Mucosa of descending colon (tissue), 3 donors: ENCODE data around the gene GLT8D2. TPM values are rescaled to one million over a fixed set of nuclear protein-coding genes. Genes with fewer than 3 reads are reported as not detected.

Experiments used
- ATAC-seq: fragments of 200-7000 bp; cut with Tn5 transposase; one replicate; pipeline ENCODE4 v1.9.1; 2020; ENCODE audit warnings: mild to moderate bottlenecking, moderate library complexity
- DNase-seq, 3 donors: peaks; one replicate each; pipeline ENCODE4 v3.0.0-alpha.2; 2020
- H3K36me3 ChIP-seq: fragments of 200-600 bp; one replicate; pipeline ENCODE4 v1.8.0; 2021; ENCODE audit warnings: low read depth, mild to moderate bottlenecking
- H3K4me1 ChIP-seq: fragments of 200-600 bp; one replicate; pipeline ENCODE4 v1.8.0; 2021; ENCODE audit warnings: low read depth, mild to moderate bottlenecking
- H3K4me3 ChIP-seq: fragments of 200-600 bp; one replicate; pipeline ENCODE4 v1.8.0; 2021; ENCODE audit warnings: mild to moderate bottlenecking
- H3K9me3 ChIP-seq: fragments of 200-600 bp; one replicate; pipeline ENCODE4 v1.8.0; 2021; ENCODE audit warnings: mild to moderate bottlenecking
- intact Hi-C, 2 donors: fragments of 100-400 bp; cut with DNase I in 1 of 2; cut with micrococcal nuclease in 1 of 2; formaldehyde crosslinking; loops; one replicate each; pipeline versions ENCODE4 v1.11.0 to v1.11.1; 2022; cut with DNase I, micrococcal nuclease
- total RNA-seq, 3 donors: library from RNA; stranded (reverse); fragmentation: NEBNext Ultra II Directional in 2 of 3; extraction: Animal tissue kit (Norgen Biotek cat#: 25700) in 2 of 3; gene quantifications; one replicate each; pipeline versions ENCODE4 v1.2.1 to v1.2.4, GENCODE V29; 2021 to 2023
- TF ChIP-seq, protein P1 (sequence below): fragments of 200-600 bp; IDR thresholded peaks from one replicate; pipeline ENCODE4 v1.8.0; 2022; ENCODE audit warnings: antibody characterized with exemption, mild to moderate bottlenecking
- donor health status: DM: no; HTN: no; CAD: no; lungs with moderate emphysema.
- donor health status: DM: no; HTN: no; CAD: no.
- donor health status: DM: no; HTN: yes; CAD: no.

The GLT8D2 gene
- total RNA-seq, 3 donors from 2014 or later: 2.5 to 13.7 (median 4.4) TPM

DNA sequence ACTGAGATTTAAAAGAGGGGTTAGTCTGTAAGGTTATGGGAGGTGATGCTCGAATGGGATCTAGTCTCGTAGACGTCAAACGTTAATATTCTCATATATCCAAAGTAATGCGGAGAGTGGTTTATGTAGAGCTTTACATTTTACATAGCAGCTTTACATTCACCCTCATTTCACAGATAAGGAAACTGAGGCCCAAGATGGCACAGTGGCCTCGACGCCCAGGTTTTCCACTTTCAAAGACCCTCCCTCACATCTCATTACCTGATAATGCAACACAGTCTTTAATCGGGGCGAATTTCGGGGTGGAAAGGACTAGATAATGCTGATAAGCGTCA lies 84.8 kb downstream of the GLT8D2 start:
- Histone ChIP-seq H3K4me1 (peaks cover 8% of the 10 kb centered on the region), H3K36me3 (no peaks in the 10 kb centered on the region), H3K9me3 (no peaks in the 10 kb centered on the region), H3K4me3 (peak overlapping the region; percentile 69)
- TF ChIP-seq, protein P1, sequence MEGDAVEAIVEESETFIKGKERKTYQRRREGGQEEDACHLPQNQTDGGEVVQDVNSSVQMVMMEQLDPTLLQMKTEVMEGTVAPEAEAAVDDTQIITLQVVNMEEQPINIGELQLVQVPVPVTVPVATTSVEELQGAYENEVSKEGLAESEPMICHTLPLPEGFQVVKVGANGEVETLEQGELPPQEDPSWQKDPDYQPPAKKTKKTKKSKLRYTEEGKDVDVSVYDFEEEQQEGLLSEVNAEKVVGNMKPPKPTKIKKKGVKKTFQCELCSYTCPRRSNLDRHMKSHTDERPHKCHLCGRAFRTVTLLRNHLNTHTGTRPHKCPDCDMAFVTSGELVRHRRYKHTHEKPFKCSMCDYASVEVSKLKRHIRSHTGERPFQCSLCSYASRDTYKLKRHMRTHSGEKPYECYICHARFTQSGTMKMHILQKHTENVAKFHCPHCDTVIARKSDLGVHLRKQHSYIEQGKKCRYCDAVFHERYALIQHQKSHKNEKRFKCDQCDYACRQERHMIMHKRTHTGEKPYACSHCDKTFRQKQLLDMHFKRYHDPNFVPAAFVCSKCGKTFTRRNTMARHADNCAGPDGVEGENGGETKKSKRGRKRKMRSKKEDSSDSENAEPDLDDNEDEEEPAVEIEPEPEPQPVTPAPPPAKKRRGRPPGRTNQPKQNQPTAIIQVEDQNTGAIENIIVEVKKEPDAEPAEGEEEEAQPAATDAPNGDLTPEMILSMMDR: no peak
- no peak for ATAC-seq
- DNase-seq: no peak
- intact Hi-C loops: no loop called here

DNA sequence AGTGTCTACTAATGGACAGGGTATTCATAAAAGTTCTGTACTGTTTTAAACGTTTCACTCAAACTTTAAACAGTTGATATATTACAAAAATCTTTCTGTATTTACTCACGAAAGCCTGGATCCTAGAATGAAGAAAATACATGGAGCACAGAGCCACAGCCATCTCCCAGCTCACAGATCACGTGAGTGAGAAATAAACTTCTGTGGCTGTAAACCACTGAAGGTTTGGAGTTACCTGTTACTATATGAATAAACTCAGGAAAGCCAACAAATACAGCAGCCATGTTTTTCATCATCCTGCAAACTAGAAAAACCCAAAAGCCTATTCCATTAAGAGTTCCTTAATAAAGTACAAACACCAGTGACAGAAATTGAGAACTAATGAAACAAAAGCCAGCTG lies 85.2 kb downstream of the GLT8D2 start:
- TF ChIP-seq, protein P1: no peak
- intact Hi-C loops: no loop called here
- H3K36me3 ChIP-seq: no peaks in the 10 kb centered on the region
- peaks cover 8% of the 10 kb centered on the region for H3K4me1 ChIP-seq
- no peaks in the 10 kb centered on the region for H3K9me3 ChIP-seq
- ATAC-seq (no peak), DNase-seq (no peak)
- H3K4me3 ChIP-seq: peak overlapping the region; percentile 69

DNA sequence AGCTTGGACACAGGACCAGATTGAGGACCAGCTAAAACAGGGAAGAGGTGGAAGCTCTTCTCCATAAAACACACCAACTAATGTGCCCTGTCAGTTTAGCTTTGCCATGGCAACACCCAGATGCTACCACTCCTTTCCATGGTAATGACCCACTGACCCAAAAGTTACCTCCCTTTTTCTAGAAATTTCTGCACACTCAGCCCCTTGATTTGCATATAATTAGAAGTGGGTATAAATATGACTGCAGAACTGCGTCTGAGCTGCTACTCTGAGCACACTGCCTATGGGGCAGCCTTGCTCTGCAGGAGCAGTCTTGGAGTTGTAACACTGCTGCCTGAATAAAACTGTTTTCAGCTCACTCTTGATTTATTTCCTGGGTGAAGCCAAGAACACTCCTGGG lies 87.5 kb downstream of the GLT8D2 start:
- no peak overlapping the region for H3K4me3 ChIP-seq
- TF ChIP-seq, protein P1: no peak
- no peaks in the 10 kb centered on the region for H3K36me3 ChIP-seq
- no peaks in the 10 kb centered on the region for H3K9me3 ChIP-seq
- H3K4me1 ChIP-seq: peaks cover 8% of the 10 kb centered on the region
- intact Hi-C loops: no loop called here
- no peak for DNase-seq
- no peak for ATAC-seq

DNA sequence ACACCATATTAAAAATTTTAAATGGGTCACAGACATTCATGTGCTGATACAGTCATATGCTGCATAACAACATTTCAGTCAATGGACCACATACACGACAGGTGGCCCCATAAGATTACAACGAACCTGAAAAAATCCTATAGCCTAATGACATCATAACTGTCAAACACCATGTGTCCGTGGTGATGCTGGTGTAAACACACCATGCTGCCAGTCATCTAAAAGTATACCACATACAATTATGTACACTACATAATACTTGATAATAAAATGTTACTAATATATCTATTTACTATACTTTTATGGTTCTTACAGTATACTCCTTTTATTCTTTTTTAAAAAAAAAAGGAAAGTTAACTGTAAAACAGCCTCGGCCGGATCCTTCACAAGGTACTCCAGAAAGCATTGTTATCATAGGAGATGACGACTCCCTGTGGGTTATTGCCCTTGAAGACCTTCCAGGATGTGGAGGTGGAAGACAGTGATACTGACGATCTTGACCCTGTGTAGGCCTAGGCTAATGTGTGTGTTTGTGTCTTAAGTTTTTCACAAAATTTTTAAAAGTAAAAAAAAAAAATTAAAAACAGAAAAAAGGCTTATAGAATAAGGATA lies 89.3 kb downstream of the GLT8D2 start:
- Histone ChIP-seq H3K9me3 (no peaks in the 10 kb centered on the region), H3K4me1 (peaks cover 15% of the 10 kb centered on the region), H3K4me3 (no peak overlapping the region), H3K36me3 (no peaks in the 10 kb centered on the region)
- no peak for DNase-seq
- ATAC-seq: no peak
- intact Hi-C loops: no loop called here
- TF ChIP-seq, protein P1: no peak

DNA sequence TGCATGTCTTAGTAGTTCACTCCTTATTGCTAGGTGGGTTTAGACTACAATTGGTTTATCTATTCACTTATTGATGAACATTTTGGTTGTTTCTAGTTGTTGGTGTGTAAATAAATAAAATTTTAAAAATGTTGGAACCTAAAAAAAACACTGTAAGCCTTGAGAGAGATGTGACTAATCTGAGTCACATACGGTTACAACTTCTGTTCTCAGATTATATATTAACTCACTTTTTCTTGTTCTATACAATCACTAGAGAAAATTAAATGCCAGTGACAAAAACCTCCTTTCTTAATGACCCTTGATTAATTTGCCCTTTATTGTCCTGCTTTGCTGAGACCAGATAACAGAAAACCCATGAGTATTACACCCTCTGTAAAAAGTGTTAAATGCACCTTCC lies 91.4 kb downstream of the GLT8D2 start:
- Histone ChIP-seq H3K4me3 (no peak overlapping the region), H3K36me3 (no peaks in the 10 kb centered on the region), H3K9me3 (no peaks in the 10 kb centered on the region), H3K4me1 (peaks cover 10% of the 10 kb centered on the region)
- DNase-seq (no peak), ATAC-seq (no peak)
- intact Hi-C loops: no loop called here
- TF ChIP-seq, protein P1: no peak

DNA sequence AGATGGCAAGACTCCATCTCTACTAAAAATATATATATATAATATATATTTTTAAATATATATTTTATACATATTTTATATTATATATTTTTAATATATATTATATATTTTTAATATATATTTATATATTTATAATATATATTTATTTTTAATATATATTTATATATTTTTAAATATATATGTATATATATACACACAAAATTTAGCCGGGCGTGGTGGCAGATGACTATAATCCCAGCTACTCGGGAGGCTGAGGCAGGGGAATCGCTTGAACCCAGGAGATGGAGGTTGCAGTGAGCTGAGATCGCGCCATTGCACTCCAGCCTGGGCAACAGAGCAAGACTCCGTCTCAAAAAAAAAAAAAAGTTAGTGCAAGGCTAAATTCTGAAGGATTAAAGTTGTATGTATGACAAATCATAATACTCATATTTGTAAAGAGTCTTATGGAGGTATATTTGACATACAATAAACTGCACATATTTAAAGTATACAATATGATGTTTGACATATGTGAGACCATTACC lies 92.1 kb downstream of the GLT8D2 start:
- TF ChIP-seq, protein P1: no peak
- H3K4me3 ChIP-seq: no peak overlapping the region
- DNase-seq (no peak), ATAC-seq (no peak)
- intact Hi-C loops: no loop called here
- peaks cover 10% of the 10 kb centered on the region for H3K4me1 ChIP-seq
- no peaks in the 10 kb centered on the region for H3K9me3 ChIP-seq
- H3K36me3 ChIP-seq: no peaks in the 10 kb centered on the region
